WERI-Rb-1 (cell line): ENCODE results near the gene TMEM60.

Experiments
- DNase-seq: peaks from one replicate; pipeline ENCODE4 v3.0.0-alpha.2; 2020
- H3K27ac ChIP-seq: fragments of 250-450 bp; sonication (Bioruptor Pico); 2 replicates; pipeline ENCODE4 v1.5.1; 2020; ENCODE audit warnings: mild to moderate bottlenecking, moderate library complexity
- H3K27me3 ChIP-seq: fragments of 250-450 bp; sonication (Bioruptor Pico); 2 replicates; pipeline ENCODE4 v1.5.1; 2021; ENCODE audit warnings: mild to moderate bottlenecking, low read depth, moderate library complexity; ENCODE audit not compliant: insufficient read depth, severe bottlenecking
- H3K36me3 ChIP-seq: fragments of 250-450 bp; sonication (Bioruptor Pico); 2 replicates; pipeline ENCODE4 v1.5.1; 2020; ENCODE audit warnings: mild to moderate bottlenecking, moderate library complexity
- H3K4me3 ChIP-seq: 2 replicates; pipeline ENCODE4 v1.5.1; 2011; ENCODE audit warnings: low read depth, mild to moderate bottlenecking, control low read depth, low read length
- H3K9me3 ChIP-seq: fragments of 250-450 bp; sonication (Bioruptor Pico); 2 replicates; pipeline ENCODE4 v1.5.1; 2021; ENCODE audit warnings: mild to moderate bottlenecking, moderate library complexity; ENCODE audit not compliant: severe bottlenecking
- CTCF ChIP-seq: IDR thresholded peaks from 2 replicates; pipeline ENCODE4 v1.5.1; 2011; ENCODE audit warnings: low read depth, mild to moderate bottlenecking, control low read depth, inconsistent platforms, low read length

Gene TMEM60

GRCh38 chr7:77746164-77746823 lies 51.9 kb downstream of the TMEM60 start:
- Histone ChIP-seq H3K9me3 (no peaks in the 10 kb centered on the region), H3K27ac (no peak overlapping the region), H3K36me3 (peaks cover 28% of the 10 kb centered on the region), H3K27me3 (no peaks in the 10 kb centered on the region), H3K4me3 (no peak overlapping the region)
- no peak for DNase-seq
- TF ChIP-seq CTCF = no peak

GRCh38 chr7:77745746-77746145 lies 52.5 kb downstream of the TMEM60 start:
- Histone ChIP-seq H3K27me3 (no peaks in the 10 kb centered on the region), H3K36me3 (peaks cover 27% of the 10 kb centered on the region), H3K9me3 (no peaks in the 10 kb centered on the region), H3K27ac (no peak overlapping the region), H3K4me3 (no peak overlapping the region)
- no peak for DNase-seq
- TF ChIP-seq CTCF = no peak
